ENCODE results near the gene OPN3.

Gene OPN3

DNA sequence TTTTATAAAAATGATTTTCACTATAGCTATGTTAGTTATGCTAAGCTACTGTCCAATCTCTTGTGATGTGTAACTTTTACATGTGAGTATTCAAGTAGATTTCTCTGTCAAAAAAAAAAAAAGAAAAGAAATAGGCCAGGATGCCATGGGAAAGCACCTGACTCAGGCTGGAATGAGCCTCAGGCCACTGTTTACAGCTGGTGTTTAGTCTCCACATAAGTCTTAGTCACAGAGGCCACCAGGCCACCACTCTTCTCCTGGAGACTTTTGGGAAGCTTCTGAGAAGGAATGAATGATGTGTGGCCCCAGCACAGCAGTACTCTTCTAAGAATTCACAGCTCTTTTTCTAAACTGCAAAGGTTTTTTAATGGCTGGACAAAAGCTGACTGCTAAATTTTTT is 48.9 kb downstream of the OPN3 start:
- no peak for DNase-seq (ENCODE audit: low read depth in 2 of 3, low spot score in 1 of 3)

DNA sequence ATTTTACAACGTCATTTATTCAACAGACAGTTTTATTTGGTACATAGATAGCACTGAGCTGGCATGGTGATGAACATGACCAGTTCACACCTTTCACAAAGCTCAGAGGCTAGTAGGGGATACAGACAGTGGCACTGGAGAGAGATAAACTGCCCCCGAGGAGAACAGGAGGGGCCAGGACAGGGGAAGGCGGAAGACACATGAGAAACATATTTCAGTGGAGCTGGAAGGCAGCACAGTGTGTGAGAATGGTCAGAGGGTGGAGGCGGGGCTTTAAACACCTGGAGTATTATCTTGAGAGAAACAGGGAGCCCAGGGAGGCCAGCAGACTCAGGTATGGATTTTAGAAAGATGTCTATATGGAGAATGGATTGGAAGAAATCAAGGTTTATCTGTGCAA is 49.5 kb downstream of the OPN3 start:
- no peak for DNase-seq (ENCODE audit: low read depth in 2 of 3, low spot score in 1 of 3)

- DNase-seq (ENCODE audit: low read depth in 2 of 3, low spot score in 1 of 3) = no peak
These were observed 50.6 kb downstream of the OPN3 start for GRCh38 chr1:241589521-241589920.

- DNase-seq (ENCODE audit: low read depth in 2 of 3, low spot score in 1 of 3) = no peak
These were observed 53.2 kb downstream of the OPN3 start for GRCh38 chr1:241586905-241587512.

GRCh38 chr1:241582921-241583321 is 57.2 kb downstream of the OPN3 start:
- no peak for DNase-seq (ENCODE audit: low read depth in 2 of 3, low spot score in 1 of 3)

DNA sequence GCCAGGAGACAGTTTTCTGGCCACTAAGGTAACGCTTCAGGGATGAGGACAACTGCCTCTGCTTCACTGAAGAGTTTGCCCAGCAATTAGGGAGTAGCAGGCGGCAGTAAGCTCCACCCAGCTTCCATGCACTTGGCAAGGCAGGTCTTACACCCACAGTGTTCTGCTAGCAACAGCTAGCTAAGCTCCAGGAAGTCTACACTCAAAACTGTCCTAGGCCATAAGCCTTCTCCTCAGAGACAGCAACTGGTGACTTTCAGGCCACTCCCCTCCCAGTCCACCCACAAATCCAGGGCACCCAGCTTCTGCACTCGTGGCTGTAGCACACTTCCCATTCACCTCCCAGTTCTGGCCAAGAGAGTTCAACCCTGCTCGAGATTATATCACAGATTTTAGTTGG is 60.7 kb downstream of the OPN3 start:
- no peak for DNase-seq (ENCODE audit: low read depth in 2 of 3, low spot score in 1 of 3)

DNA sequence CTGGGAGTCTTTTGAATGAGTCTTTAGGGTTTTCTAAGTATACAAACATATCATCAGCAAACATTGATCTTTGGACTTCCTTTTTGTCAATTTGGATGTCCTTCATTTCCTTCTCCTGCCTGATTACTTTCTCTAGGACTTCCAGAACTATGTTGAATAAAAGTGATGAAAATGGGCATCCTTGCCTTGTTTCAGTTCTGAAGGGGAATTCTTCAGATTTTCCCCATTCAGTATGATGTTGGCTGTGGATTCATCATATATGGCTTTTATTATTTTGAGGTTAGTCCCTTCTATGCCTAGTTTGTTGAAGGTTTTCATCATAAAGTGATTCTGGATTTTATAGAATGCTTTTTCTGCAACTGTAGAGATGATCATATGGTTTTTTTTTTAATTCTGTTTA is 66.0 kb downstream of the OPN3 start:
- DNase-seq (ENCODE audit: low read depth in 2 of 3, low spot score in 1 of 3) = no peak

GRCh38 chr1:241569848-241570247 is 70.3 kb downstream of the OPN3 start:
- DNase-seq (ENCODE audit: low read depth in 2 of 3, low spot score in 1 of 3) = no peak

GRCh38 chr1:241560849-241561187 is 79.4 kb downstream of the OPN3 start:
- DNase-seq (ENCODE audit: low read depth in 2 of 3, low spot score in 1 of 3) = no peak

DNA sequence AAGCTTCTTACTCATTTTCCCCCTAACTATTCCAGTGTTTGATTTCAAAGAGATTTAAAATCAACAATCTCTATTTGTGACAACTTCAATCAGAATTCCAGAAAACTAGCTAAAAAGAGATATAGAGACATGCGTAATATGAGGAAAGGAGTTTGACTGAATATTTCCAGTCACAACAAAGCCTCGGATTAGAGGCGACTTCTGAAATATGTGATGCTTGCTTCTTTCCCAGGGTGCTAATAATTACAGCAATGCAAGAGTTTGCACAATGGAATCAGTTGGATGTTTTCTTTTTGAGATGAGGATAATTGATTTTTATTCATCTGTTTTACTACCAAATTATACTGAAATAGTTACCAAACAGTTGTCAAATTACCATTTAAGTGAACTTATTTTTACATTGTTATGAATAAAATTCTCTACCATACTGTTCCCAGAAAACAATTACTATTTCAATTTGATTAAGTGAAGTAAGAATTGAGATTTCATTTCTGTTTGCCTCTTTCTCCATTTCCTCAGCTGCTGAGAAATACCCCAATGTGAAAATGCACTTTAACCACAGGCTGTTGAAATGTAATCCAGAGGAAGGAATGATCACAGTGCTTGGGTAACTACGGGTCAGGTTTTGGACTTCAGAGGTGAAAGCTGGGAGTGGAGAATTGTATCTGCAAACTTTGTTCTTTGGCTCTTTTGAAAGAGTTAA is 79.9 kb downstream of the OPN3 start:
- DNase-seq (ENCODE audit: low read depth in 2 of 3, low spot score in 1 of 3) = no peak

DNA sequence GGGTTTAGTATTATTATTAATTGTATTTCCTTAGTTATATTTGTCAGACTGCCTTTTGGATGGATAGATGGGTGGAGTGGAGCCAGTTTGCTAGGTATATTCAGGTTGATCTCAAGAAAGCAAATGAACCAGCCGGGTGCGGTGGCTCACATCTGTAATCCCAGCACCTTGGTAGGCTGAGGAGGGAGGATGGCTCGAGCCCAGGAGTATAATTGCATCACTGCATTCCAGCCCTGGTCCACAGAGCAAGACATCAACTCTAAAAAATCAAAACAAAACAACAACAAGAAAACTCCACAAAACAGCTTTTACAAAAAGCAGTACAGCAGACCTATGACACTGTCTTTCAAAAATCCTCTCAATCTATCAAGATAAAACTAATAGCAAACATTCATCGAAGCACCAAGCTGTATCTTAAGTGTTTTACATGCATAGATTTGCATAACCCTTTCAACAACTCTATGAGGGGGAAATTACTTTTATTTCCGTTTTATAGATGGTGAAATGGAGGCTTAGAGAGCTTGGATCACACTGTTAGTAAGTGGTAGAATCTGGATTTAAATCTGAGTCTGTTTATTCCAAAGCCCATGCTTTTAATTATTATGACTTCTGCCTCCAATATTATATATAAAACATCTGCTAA is 82.5 kb downstream of the OPN3 start:
- DNase-seq (ENCODE audit: low read depth in 2 of 3, low spot score in 1 of 3) = no peak

- DNase-seq (ENCODE audit: low read depth in 2 of 3, low spot score in 1 of 3) = no peak
These were observed 83.1 kb downstream of the OPN3 start for GRCh38 chr1:241557031-241557430.

DNA sequence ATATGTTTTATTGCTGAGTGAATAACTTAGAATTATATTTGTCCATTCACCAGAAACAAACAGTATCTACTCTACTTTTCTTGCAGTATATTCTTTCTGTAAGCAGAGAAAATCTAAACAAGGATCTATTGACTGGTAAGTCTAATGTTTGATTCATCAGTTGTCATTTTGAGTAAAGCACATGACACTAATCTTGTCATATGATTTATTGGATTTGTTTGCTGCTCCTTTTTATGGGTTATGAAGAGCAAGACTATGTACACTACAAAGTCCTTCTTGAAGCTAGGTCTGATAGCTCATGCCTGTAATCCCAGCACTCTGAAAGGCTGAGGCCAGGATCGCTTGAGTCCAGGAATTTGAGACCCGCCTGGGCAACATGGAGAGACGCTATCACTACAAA is 84.6 kb downstream of the OPN3 start:
- no peak for DNase-seq (ENCODE audit: low read depth in 2 of 3, low spot score in 1 of 3)

DNA sequence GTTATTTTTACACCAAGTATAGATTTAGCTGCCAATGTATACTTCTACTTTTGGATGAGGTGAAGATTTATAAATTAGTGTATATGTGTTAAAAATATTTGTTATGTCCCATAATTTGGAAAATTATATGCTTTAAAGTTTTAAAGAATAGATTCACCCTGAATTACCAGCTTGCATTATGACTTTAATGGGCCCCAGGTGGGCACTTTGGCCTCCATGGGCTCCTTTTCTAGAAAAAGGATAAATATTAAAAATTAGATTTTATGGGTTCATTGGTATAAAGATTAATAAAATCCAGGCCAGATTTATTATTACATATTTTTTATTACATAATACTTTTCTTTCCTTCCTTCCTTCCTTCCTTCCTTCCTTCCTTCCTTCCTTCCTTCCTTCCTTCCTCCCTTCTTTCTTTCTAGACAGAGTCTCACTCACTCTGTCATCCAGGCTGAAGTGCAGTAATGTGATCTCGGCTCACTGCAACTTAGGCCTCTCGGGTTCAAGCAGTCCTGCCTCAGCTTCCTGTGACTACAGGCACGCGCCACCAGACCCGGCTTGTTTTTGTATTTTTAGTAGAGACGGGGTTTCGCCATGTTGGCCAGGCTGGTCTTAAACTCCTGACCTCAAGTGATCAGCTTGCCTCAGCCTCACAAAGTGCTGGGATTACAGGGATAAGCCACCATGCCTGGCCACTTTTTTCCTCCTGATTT is 86.1 kb downstream of the OPN3 start:
- DNase-seq (ENCODE audit: low read depth in 2 of 3, low spot score in 1 of 3) = no peak

GRCh38 chr1:241551759-241552638 is 88.2 kb downstream of the OPN3 start:
- DNase-seq (ENCODE audit: low read depth in 2 of 3, low spot score in 1 of 3) = peak; percentile 20 to 54 (median 26)

- DNase-seq (ENCODE audit: low read depth in 2 of 3, low spot score in 1 of 3) = no peak
These were observed 89.9 kb downstream of the OPN3 start for GRCh38 chr1:241550318-241550717.

- DNase-seq (ENCODE audit: low read depth in 2 of 3, low spot score in 1 of 3) = no peak
These were observed 92.2 kb downstream of the OPN3 start for GRCh38 chr1:241548008-241548407.
